Fibroblast of skin of left quadriceps (primary cell): ENCODE measurements around the gene PVRIG.
"Not testable (repeated sequence)": the region's sequence is repeated elsewhere in the genome, so short reads cannot be mapped to it uniquely, and the experiment has no call there.

Experiments
- DNase-seq, 2 experiments: peaks; one replicate each; pipeline ENCODE4 v3.0.0-alpha.2; 2013; ENCODE audit warnings: low read depth in 2 of 2

PVRIG gene

DNA sequence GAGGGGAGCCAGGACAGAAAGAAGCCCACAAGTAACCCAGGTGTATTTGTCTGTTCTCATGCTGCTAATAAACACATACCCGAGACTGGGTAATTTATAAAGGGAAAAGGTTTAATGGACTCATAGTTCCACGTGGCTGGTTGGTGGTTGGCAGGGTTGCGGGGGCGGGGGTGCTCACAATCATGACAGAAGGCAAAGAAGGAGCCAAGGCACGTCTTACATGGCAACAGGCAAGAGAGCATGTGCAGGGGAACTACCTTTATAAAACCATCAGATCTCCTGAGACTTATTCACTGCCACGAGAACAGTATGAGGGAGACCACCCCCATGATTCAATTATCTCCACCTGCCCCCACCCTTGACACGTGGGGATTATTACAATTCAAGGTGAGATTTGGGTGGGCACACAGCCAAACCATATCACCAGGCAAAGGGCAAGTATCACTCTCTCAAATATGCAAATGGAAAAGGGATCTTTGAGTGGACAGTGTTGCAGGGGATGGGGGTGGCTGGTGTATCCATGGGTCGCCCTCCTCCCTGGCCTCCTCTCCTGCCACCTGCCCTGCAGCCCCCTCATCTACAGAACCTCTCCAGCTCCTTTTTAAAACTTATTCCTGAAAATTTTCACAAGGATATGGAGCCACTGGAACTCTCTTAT lies 15.0 kb downstream of the PVRIG start:
- not testable (repeated sequence) for DNase-seq

DNA sequence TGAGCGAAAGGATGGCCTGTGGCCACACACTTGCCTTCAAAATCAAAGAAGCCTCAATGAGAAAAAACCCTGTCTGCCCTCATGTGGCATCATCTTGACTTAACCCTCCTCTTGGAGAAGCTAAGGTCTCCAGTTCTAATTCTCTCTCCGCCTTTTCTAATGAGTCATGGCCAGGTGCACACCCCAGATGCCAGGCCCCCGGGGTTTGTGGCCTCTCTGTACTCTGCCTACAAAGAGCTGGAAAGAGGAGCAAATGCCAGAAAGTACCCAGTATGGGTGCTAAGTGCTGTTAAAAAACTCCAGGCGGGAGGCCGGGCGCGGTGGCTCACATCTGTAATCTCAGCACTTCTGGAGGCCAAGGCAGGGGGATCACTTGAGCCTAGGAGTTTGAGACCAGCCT lies 20.2 kb downstream of the PVRIG start:
- DNase-seq = not testable (repeated sequence)

DNA sequence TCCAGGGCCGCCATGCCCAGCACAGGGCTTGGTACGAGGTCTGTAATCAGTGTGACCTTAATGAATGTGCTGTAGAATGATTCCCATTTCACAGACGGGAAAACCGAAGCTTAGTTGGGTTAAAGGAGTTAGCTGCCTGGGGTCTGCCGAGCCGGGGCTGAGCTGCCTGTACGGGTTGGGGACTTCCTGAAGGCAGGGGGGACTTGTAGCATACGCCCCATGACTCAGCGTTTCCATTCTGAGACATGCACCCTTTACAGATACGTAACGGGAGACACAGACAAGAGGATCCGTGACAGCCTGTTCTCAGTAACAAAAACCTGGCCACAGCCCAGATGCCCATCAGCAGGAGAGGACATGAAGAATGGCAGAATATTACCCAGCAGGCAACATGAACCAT lies 23.6 kb downstream of the PVRIG start:
- DNase-seq = not testable (repeated sequence)

GRCh38 chr7:100244988-100245605 lies 25.3 kb downstream of the PVRIG start:
- not testable (repeated sequence) for DNase-seq

- DNase-seq = not testable (repeated sequence)
Observed at GRCh38 chr7:100246121-100246864, 26.5 kb downstream of the PVRIG start.

DNA sequence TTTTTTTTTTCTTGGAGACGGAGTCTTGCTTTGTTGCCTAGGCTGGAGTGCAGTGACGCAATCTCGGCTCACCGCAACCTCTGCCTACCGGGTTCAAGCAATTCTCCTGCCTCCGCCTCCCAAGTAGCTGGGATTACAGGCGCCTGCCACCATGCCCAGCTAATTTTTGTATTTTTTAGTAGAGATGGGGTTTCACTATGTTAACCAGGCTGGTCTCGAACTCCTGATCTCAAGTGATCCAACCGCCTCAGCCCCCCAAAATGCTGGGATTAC lies 27.1 kb downstream of the PVRIG start:
- not testable (repeated sequence) for DNase-seq

- peak; percentile 47 to 49 for DNase-seq
Observed at GRCh38 chr7:100247152-100247757, 27.5 kb downstream of the PVRIG start.

GRCh38 chr7:100248483-100248882 lies 28.7 kb downstream of the PVRIG start:
- DNase-seq = no peak

GRCh38 chr7:100257017-100257416 lies 37.3 kb downstream of the PVRIG start:
- DNase-seq = no peak

- DNase-seq = not testable (repeated sequence)
Observed at GRCh38 chr7:100259984-100260383, 40.2 kb downstream of the PVRIG start.

DNA sequence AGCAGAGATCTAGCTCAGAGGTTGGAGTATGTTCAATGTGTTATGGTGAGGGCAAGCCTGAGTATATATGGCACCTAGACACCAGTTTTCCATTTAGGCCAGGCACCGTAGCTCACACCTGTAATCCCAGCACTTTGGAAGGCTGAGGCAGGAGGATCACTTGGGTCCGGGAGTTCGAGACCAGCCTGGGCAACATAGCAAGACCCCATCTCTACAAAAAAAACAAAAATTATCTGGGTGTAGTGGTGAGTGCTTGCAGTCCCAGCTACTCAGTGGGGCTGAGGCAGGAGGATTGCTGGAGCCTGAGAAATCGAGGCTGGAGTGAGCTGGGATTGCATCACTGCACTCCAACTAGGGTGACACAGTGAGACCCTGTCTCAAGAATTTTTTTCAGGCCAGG lies 43.1 kb downstream of the PVRIG start:
- not testable (repeated sequence) for DNase-seq

DNA sequence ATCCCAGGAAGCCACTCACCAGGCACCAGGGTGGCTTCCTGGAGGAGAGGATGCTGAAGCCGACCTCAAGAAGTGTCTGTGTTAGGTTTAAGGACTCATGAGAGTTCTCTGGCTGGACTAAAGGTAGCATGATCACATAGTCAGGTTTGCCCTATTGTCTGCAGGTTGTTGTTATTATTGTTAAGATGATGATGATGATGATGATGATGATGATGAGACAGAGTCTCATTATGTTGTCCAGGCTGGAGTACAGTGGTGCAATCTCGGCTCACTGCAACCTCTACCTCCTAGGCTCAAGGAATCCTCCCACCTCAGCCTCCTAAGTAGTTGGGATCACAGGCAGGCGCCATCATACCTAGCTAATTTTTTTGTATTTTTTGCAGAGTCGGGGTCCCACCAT lies 44.5 kb downstream of the PVRIG start:
- DNase-seq = not testable (repeated sequence)

DNA sequence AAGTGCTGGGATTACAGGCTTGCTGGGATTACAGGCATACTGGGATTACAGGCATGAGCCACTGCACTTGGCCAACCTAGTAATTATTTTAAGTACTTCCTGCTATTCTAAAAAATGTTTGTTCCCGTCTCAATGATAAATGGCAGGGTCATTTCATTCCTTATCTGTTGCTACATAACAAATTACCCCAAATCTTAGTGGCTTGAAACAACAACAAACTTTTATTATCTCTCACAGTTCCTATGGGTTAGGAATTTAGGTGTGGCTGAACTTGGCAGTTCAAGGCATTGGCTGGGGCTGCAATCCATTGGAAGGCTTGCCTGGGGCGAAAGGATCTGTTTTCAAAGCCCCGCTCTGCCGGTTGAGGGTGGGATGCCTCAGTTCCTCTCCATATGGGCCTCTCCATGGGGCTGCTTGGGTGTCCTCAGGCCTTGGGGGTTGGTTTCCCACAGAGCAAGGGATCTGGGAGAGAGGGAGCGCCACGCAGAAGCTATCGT lies 45.0 kb downstream of the PVRIG start:
- DNase-seq = not testable (repeated sequence)

DNA sequence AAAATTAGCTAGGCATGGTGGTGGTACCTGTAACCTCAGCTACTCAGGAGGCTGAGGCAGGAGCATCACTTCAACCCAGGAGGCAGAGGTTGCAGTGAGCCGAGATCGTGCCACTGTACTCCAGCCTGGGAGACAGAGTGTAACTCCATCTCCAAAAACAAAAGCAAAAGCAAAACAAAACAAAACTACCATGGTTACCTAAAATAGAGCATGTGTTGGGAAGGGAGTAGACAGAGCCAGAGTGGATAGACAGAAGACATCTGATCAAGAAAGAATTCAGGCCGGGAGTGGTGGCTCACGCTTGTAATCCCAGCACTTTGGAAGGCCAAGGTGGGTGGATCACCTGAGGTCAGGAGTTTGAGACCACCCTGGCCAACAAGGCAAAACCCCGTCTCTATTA lies 46.1 kb downstream of the PVRIG start:
- DNase-seq = not testable (repeated sequence)

DNA sequence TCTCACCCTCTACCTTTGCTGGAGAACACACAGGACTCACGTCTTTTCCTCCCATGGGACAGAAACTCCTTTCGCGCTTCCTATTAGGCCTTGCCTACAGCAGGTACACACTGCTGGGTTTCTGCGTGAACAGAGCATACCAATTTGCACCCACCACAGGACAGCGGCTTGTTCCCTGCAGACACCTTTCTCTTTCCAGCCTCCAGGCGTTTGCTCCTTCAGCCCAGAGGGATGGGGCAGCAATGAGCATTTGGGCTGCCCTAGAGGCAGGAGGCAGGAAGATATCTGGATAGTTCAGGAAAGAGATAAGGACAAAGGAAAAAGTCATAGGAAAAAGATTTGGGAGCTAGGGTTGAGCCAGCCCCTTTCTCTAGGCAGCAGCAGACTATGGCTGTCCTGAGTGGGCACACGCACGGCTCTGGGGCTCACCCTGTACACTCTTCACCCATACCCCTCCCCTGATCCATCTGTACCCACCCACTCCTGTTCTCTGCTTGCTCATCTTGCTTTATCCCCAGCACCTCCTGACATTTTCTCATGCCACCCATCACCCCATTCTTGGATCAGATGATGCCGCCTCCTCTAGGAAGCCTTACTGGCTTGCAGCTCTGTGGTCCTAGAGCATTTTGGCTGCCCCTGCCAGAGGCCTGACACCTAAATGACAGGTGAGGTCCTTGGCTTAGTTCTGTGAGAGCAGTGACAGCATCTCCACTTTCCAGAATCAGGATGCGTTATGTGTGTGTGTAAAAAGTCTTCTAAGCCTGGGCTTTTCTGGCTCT lies 47.0 kb downstream of the PVRIG start:
- no peak for DNase-seq

DNA sequence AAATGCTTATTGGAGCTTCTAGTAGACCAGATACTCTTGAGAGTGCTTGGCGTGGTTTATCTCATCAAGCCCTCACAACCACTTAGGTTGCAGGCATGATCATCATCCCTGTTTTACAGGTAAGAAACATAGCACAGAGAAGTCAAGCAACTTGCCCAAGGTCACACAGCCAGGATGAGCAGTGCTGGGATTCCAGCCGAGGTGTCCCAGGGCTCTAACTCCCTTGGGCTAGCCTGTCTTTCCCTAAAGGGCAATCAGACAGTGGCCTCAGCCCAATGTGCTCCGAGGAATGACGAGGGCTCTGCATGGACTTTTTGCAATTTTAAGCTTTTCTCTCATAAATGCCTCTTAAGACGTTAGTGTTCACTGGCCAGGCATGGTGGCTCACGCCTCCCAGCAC lies 47.9 kb downstream of the PVRIG start:
- DNase-seq = no peak

DNA sequence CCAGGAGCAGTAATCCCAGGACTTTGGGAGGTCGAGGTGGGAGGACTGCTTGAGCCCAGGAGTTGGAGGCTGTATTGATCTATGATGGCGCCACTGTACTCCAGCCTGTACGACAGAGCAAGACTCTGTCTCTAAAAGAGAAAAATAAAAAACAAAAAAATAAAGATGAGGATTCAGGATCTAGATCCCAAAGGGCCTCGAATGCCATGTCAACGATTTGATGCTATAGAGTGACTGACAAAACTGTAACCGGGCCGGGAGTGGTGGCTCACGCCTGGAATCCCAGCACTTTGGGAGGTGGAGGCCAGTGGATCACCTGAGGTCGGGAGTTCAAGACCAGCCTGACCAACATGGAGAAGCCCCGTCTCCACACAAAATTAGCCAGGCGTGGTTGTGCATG lies 49.1 kb downstream of the PVRIG start:
- DNase-seq = not testable (repeated sequence)

GRCh38 chr7:100269306-100270045 lies 49.7 kb downstream of the PVRIG start:
- not testable (repeated sequence) for DNase-seq

- not testable (repeated sequence) for DNase-seq
Observed at GRCh38 chr7:100270046-100270918, 50.5 kb downstream of the PVRIG start.
